Adrenal gland (tissue), 12 donors: ENCODE data around the gene SRMS. TPM values are rescaled to one million over a fixed set of nuclear protein-coding genes. Genes with fewer than 3 reads are reported as not detected.

Experiments
- DNase-seq, 7 donors: peaks; one replicate each; pipeline ENCODE4 v3.0.0-alpha.2; 2019 to 2020
- H3K27ac ChIP-seq, 5 donors: fragments of 200-600 bp; sonication (generic) in 4 of 5; 1 replicate in 3 of 5; 2 replicates in 2 of 5; pipeline versions ENCODE4 v1.5.1 to v1.8.0; 2016 to 2020; ENCODE audit warnings: mild to moderate bottlenecking in 1 of 5
- H3K27me3 ChIP-seq: fragments of 200-600 bp; 2 replicates; pipeline ENCODE4 v1.8.0; 2021
- H3K36me3 ChIP-seq, 2 donors: fragments of 200-600 bp; replicated peaks in 1 of 2; 1 replicate in 1 of 2; 2 replicates in 1 of 2; pipeline versions ENCODE4 v1.5.1 to v1.8.0; 2018 to 2022
- H3K4me1 ChIP-seq, 2 donors: fragments of 200-600 bp; replicated peaks in 1 of 2; 1 replicate in 1 of 2; 2 replicates in 1 of 2; pipeline versions ENCODE4 v1.5.1 to v1.8.0; 2018 to 2021
- H3K4me3 ChIP-seq, 4 donors: fragments of 200-600 bp; sonication (generic) in 3 of 4; one replicate each; pipeline ENCODE4 v1.5.1; 2016 to 2018
- H3K9me3 ChIP-seq, 3 donors: fragments of 200-600 bp; sonication (generic) in 1 of 3; replicated peaks in 1 of 3; 1 replicate in 2 of 3; 2 replicates in 1 of 3; pipeline versions ENCODE4 v1.5.1 to v1.8.0; 2016 to 2021
- CTCF ChIP-seq, 6 experiments: fragments of 450-650 bp in 4 of 6; fragments of 200-600 bp in 2 of 6; sonication (generic) in 1 of 6; IDR thresholded peaks; 1 replicate in 5 of 6; 2 replicates in 1 of 6; pipeline versions ENCODE4 v1.5.1 to v1.8.0; 2016 to 2021; ENCODE audit warnings: antibody characterized with exemption in 6 of 6, mild to moderate bottlenecking in 2 of 6, moderate library complexity in 1 of 6
- POLR2A ChIP-seq, 2 donors: fragments of 450-650 bp; IDR thresholded peaks; one replicate each; pipeline ENCODE4 v1.6.1; 2017; ENCODE audit warnings: antibody characterized with exemption in 2 of 2, mild to moderate bottlenecking in 2 of 2, moderate library complexity in 1 of 2
- WGBS, 4 donors: extraction: QIAGEN DNeasy Blood & Tissue Kit in 2 of 4; methylation state at CpG; one replicate each; pipeline versions ENCODE4 v1.1.5 to v1.1.7; 2013 to 2017; 5-methylcytosine and 5-hydroxymethylcytosine counted together
- intact Hi-C, 2 donors: fragments of 100-400 bp; cut with DNase I; formaldehyde crosslinking; loops; one replicate each; pipeline versions ENCODE4 v1.14.1 to v1.15.0; 2022 to 2023
- polyA plus RNA-seq, 3 donors: library from polyadenylated mRNA; stranded (reverse); fragments of 200-250 nt in 2 of 3; fragments of 350-450 nt in 1 of 3; fragmentation: Illumina TruSeq in 1 of 3; extraction: RNeasy Lipid Tissue Mini Kit (QIAGEN cat#74804) in 1 of 3; gene quantifications; one replicate each; pipeline ENCODE4 v1.2.3, GENCODE V29; 2013 to 2014
- total RNA-seq, 9 donors: library from RNA; depleted of rRNA in 4 of 9; stranded (reverse); fragments of >200 nt in 4 of 9; fragments of 120-200 nt in 1 of 9; fragmentation: NEBNext Ultra II Directional in 1 of 9; extraction: Animal tissue kit (Norgen Biotek cat#: 25700) in 1 of 9; gene quantifications; one replicate each; pipeline versions ENCODE4 v1.1.0 to v1.2.4, GENCODE V29; 2013 to 2023
- donor health status: healthy with polysubstance abuse.
- donor health status: Bipolar disorder and iron deficiency.
- donor health status: DM: yes; HTN: yes; CAD: no.
- donor health status: DM: no; HTN: no; CAD: no.
- donor health status: DM: no; HTN: no; CAD: no.
- donor health status: DM: yes; HTN: yes; CAD: no.

The SRMS gene
- total and polyA plus RNA-seq, 12 donors = not detected

DNA sequence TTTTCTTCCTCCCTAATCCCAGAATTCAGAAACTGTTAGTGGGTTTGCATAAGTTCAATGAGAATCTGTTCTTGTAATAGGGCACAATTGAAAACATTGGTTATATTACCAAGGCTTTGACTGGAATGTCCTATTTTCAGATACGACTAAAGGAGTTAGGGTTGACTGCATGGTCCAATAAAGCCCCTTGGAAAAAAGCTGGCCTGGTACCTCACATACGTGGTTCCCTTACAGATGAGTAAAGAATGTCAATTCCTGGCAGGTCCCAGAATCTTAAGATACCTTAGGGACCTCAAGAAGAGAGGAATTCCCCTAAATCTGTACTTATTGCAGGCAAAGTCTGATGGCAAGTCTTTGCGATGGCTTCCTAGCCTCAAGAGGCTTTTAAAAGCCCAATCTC, 22.4 kb downstream of the SRMS start:
- no peaks in the 10 kb centered on the region for H3K9me3 ChIP-seq
- H3K36me3 ChIP-seq = no peaks in the 10 kb centered on the region
- no peak overlapping the region for H3K4me3 ChIP-seq
- 61 to 81% (median 76%) methylated on average over 3 of the region's 3 CpGs for WGBS, 4 donors
- no peak overlapping the region for H3K27ac ChIP-seq
- intact Hi-C loops = no loop called here
- no peaks in the 10 kb centered on the region for H3K27me3 ChIP-seq
- DNase-seq = no peak
- no peak for TF ChIP-seq CTCF (IDR thresholded peaks at IDR 0.05)
- TF ChIP-seq POLR2A (IDR thresholded peaks at IDR 0.05) = no peak
- H3K4me1 ChIP-seq = peaks cover 0 to 14% of the 10 kb centered on the region in 2 donors

DNA sequence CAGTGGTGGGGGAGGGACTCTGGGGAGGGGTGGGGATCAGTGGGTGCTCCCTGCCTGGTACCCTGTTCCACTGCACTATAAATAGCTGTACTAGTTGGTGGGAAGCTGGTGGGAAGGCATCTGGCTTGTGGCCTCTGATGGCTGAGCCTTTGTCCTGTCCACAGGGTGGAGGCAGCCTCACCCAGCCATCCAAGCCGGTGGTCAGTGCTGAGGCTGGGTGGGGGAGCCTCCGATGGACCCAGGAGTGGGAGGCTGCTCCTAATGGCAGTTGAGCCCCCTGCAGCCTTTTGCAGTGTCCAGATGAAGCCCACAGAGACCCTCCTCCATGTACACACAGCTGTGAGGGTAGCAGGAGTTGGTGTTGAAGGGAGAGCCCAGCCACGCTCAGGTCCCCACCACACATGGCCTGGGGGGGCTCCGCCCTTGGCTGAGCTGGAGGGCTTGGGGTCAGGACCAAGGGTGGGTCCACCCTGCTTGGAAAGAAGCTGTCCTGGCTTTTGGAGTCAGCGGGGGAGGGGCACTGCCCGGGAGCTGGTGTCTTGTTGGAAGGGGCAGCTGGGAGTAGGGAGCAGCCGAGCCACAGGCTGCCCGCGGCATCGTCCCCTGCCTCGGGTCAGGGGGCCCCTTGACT, 24.5 kb downstream of the SRMS start:
- TF ChIP-seq CTCF (IDR thresholded peaks at IDR 0.05) (no peak), POLR2A (IDR thresholded peaks at IDR 0.05) (no peak)
- H3K9me3 ChIP-seq = no peaks in the 10 kb centered on the region
- no peak overlapping the region for H3K27ac ChIP-seq
- intact Hi-C loops = no loop called here
- WGBS, 4 donors = 86 to 100% (median 95%) methylated on average over 1 to 11 of the region's 11 CpGs
- H3K4me1 ChIP-seq = peaks cover 0 to 21% of the 10 kb centered on the region in 2 donors
- no peaks in the 10 kb centered on the region for H3K36me3 ChIP-seq
- H3K27me3 ChIP-seq = no peaks in the 10 kb centered on the region
- DNase-seq = peak in 1 of 7 donors; percentile 33
- no peak overlapping the region for H3K4me3 ChIP-seq

GRCh38 chr20:63522091-63522868, 25.3 kb downstream of the SRMS start:
- DNase-seq = peak in 1 of 7 donors; percentile 14
- H3K36me3 ChIP-seq = no peaks in the 10 kb centered on the region
- H3K4me3 ChIP-seq = peak overlapping the region in 1 of 4 donors; percentile 97
- H3K27ac ChIP-seq = no peak overlapping the region
- 64 to 85% (median 78%) methylated on average over 2 to 13 of the region's 13 CpGs for WGBS, 4 donors
- TF ChIP-seq POLR2A (IDR thresholded peaks at IDR 0.05) = no peak
- TF ChIP-seq CTCF (IDR thresholded peaks at IDR 0.05) = no peak
- H3K9me3 ChIP-seq = no peaks in the 10 kb centered on the region
- peaks cover 0 to 21% of the 10 kb centered on the region in 2 donors for H3K4me1 ChIP-seq
- intact Hi-C loops = no loop called here
- H3K27me3 ChIP-seq = no peaks in the 10 kb centered on the region

- Histone ChIP-seq H3K36me3 (no peaks in the 10 kb centered on the region), H3K4me3 (peak overlapping the region in 2 of 4 donors; percentile 40 to 97), H3K27me3 (no peaks in the 10 kb centered on the region), H3K27ac (peak overlapping the region in 1 of 5 donors; percentile 87), H3K4me1 (peaks cover 0 to 21% of the 10 kb centered on the region in 2 donors), H3K9me3 (no peaks in the 10 kb centered on the region)
- TF ChIP-seq POLR2A (IDR thresholded peaks at IDR 0.05) (no peak), CTCF (IDR thresholded peaks at IDR 0.05) (no peak)
- 40 to 73% (median 52%) methylated on average over 5 to 23 of the region's 23 CpGs for WGBS, 4 donors
- intact Hi-C loops = no loop called here
- DNase-seq = peak in 1 of 7 donors; percentile 23
Measured at GRCh38 chr20:63521602-63522001, 25.9 kb downstream of the SRMS start.
